GM23338 (cell line): ENCODE measurements around the gene DLG2.

Experiments
- CREB1 ChIP-seq: fragments of 250-450 bp; sonication (Bioruptor Pico); IDR thresholded peaks from 2 replicates; pipeline ENCODE4 v1.5.0; 2020; ENCODE audit warnings: low read depth, mild to moderate bottlenecking, moderate library complexity
- JUNB ChIP-seq: IDR thresholded peaks from one replicate; pipeline ENCODE4 v1.6.1; 2016; ENCODE audit warnings: antibody characterized with exemption; ENCODE audit not compliant: unreplicated experiment
- TF ChIP-seq, protein P1 (sequence below), 2 experiments: fragments of 200-600 bp in 1 of 2; sonication (generic) in 1 of 2; conservative IDR thresholded peaks; 2 replicates each; pipeline versions ENCODE4 v1.5.1 to v1.6.1; 2016 to 2017; ENCODE audit warnings: antibody characterized with exemption in 2 of 2, low read depth in 2 of 2, mild to moderate bottlenecking in 2 of 2, moderate library complexity in 1 of 2

- TF ChIP-seq JUNB: no peak
- TF ChIP-seq, protein P1, sequence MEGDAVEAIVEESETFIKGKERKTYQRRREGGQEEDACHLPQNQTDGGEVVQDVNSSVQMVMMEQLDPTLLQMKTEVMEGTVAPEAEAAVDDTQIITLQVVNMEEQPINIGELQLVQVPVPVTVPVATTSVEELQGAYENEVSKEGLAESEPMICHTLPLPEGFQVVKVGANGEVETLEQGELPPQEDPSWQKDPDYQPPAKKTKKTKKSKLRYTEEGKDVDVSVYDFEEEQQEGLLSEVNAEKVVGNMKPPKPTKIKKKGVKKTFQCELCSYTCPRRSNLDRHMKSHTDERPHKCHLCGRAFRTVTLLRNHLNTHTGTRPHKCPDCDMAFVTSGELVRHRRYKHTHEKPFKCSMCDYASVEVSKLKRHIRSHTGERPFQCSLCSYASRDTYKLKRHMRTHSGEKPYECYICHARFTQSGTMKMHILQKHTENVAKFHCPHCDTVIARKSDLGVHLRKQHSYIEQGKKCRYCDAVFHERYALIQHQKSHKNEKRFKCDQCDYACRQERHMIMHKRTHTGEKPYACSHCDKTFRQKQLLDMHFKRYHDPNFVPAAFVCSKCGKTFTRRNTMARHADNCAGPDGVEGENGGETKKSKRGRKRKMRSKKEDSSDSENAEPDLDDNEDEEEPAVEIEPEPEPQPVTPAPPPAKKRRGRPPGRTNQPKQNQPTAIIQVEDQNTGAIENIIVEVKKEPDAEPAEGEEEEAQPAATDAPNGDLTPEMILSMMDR (conservative IDR thresholded peaks at IDR 0.05; ENCODE audit: low read depth in 2 of 2): no peak
- TF ChIP-seq CREB1 (CRISPR knock-in tag): no peak
These were observed 1094.8 kb downstream of the DLG2 start for GRCh38 chr11:84532364-84532763.
